Gastroesophageal sphincter (tissue), 4 donors: ENCODE data around the gene SMAD3. TPM values are rescaled to one million over a fixed set of nuclear protein-coding genes. Genes with fewer than 3 reads are reported as not detected.

Experiments
- ATAC-seq: fragments of 150-250 bp; one replicate; pipeline ENCODE4 v1.9.1; 2016; ENCODE audit warnings: mild to moderate bottlenecking, moderate library complexity
- H3K27ac ChIP-seq, 4 donors: fragments of 200-600 bp; sonication (generic) in 3 of 4; 1 replicate in 3 of 4; 2 replicates in 1 of 4; pipeline ENCODE4 v1.5.1; 2016 to 2019
- H3K27me3 ChIP-seq: fragments of 200-600 bp; sonication (generic); one replicate; pipeline ENCODE4 v1.5.1; 2019
- H3K36me3 ChIP-seq, 2 donors: fragments of 200-600 bp; sonication (generic); one replicate each; pipeline ENCODE4 v1.5.1; 2019; ENCODE audit warnings: control low read depth in 1 of 2
- H3K4me1 ChIP-seq, 3 donors: fragments of 200-600 bp; sonication (generic); 1 replicate in 2 of 3; 2 replicates in 1 of 3; pipeline ENCODE4 v1.5.1; 2016 to 2019; ENCODE audit warnings: control low read depth in 2 of 3
- H3K4me3 ChIP-seq, 2 donors: fragments of 200-600 bp; sonication (generic); one replicate each; pipeline ENCODE4 v1.5.1; 2019; ENCODE audit warnings: mild to moderate bottlenecking in 1 of 2, moderate library complexity in 1 of 2
- H3K9me3 ChIP-seq, 3 donors: fragments of 200-600 bp; sonication (generic); one replicate each; pipeline ENCODE4 v1.5.1; 2017 to 2019; ENCODE audit warnings: control low read depth in 2 of 3
- EP300 ChIP-seq: sonication (generic); formaldehyde crosslinking; IDR thresholded peaks from one replicate; pipeline ENCODE4 v1.6.1; 2017; ENCODE audit warnings: antibody characterized with exemption, mild to moderate bottlenecking
- POLR2A ChIP-seq, 2 donors: fragments of 450-650 bp; IDR thresholded peaks; one replicate each; pipeline ENCODE4 v1.6.1; 2017; ENCODE audit warnings: antibody characterized with exemption in 2 of 2, mild to moderate bottlenecking in 2 of 2, moderate library complexity in 1 of 2
- POLR2AphosphoS5 ChIP-seq: sonication (generic); formaldehyde crosslinking; IDR thresholded peaks from one replicate; pipeline ENCODE4 v1.6.1; 2017; ENCODE audit warnings: antibody characterized with exemption
- WGBS, 2 donors: methylation state at CpG; one replicate each; pipeline ENCODE4 v1.1.5; 2018; ENCODE audit warnings: low coverage in 1 of 2; 5-methylcytosine and 5-hydroxymethylcytosine counted together
- total RNA-seq, 4 donors: library from RNA; depleted of rRNA; stranded (reverse); fragments of >200 nt; gene quantifications; one replicate each; pipeline ENCODE4 v1.1.0, GENCODE V29; 2016
- TF ChIP-seq, protein P1 (sequence below), 4 experiments: fragments of 200-600 bp in 2 of 4; fragments of 450-650 bp in 2 of 4; sonication (generic) in 1 of 4; IDR thresholded peaks; one replicate each; pipeline ENCODE4 v1.5.1; 2017 to 2019; ENCODE audit warnings: antibody characterized with exemption in 4 of 4, mild to moderate bottlenecking in 2 of 4, moderate library complexity in 2 of 4

Gene SMAD3
- total RNA-seq, 4 donors from 2014 or later, result 19.8 to 30.6 (median 25.9) TPM

DNA sequence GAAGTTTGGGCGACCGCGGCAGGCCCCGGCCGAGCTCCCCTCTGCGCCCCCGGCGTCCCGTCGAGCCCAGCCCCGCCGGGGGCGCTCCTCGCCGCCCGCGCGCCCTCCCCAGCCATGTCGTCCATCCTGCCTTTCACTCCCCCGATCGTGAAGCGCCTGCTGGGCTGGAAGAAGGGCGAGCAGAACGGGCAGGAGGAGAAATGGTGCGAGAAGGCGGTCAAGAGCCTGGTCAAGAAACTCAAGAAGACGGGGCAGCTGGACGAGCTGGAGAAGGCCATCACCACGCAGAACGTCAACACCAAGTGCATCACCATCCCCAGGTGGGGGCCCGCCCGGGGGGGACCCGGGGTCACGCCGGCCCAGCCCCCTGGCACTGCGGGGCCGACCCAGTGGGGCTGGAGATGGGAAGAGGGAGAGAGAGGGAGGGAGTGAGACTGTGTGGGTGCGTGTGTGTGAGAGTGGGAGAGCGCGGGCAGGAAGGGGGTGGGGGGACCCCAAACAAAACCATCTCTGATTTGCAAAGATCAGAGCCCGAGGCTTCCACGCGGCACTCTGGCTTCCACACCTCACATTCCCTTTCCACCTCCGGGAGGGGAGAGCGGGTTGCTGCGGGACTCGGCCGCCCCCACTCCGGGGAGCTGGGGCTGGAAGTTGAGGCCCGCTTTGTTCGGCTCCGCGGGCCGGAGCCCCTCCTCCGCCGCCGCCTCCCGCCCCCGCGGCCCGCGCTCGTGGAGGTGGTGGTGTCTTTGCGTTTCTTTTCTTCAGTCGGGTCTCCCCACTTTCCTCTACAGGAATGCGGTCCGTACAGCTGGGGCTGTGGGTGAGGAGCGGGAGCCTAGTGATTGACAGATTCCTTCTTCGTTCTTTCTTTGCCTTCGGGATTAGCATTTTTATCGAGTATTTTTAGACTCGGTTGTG lies 898 bp downstream of the SMAD3 start:
- no peak for ATAC-seq
- Histone ChIP-seq H3K4me3 (peak overlapping the region; percentile 75 to 90), H3K4me1 (peaks cover 0 to 57% (median 21%) of the 10 kb centered on the region in 3 donors), H3K36me3 (peaks cover 0 to 4% of the 10 kb centered on the region in 2 donors), H3K27ac (peak overlapping the region; percentile 62 to 94 (median 85)), H3K9me3 (no peaks in the 10 kb centered on the region), H3K27me3 (no peaks in the 10 kb centered on the region)
- WGBS, 2 donors, result 0% methylated on average over 11 to 37 of the region's 72 CpGs
- no peak for TF ChIP-seq POLR2A (IDR thresholded peaks at IDR 0.05)
- TF ChIP-seq, protein P1, sequence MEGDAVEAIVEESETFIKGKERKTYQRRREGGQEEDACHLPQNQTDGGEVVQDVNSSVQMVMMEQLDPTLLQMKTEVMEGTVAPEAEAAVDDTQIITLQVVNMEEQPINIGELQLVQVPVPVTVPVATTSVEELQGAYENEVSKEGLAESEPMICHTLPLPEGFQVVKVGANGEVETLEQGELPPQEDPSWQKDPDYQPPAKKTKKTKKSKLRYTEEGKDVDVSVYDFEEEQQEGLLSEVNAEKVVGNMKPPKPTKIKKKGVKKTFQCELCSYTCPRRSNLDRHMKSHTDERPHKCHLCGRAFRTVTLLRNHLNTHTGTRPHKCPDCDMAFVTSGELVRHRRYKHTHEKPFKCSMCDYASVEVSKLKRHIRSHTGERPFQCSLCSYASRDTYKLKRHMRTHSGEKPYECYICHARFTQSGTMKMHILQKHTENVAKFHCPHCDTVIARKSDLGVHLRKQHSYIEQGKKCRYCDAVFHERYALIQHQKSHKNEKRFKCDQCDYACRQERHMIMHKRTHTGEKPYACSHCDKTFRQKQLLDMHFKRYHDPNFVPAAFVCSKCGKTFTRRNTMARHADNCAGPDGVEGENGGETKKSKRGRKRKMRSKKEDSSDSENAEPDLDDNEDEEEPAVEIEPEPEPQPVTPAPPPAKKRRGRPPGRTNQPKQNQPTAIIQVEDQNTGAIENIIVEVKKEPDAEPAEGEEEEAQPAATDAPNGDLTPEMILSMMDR (IDR thresholded peaks at IDR 0.05), result peak in 1 of 4 experiments; percentile 4

DNA sequence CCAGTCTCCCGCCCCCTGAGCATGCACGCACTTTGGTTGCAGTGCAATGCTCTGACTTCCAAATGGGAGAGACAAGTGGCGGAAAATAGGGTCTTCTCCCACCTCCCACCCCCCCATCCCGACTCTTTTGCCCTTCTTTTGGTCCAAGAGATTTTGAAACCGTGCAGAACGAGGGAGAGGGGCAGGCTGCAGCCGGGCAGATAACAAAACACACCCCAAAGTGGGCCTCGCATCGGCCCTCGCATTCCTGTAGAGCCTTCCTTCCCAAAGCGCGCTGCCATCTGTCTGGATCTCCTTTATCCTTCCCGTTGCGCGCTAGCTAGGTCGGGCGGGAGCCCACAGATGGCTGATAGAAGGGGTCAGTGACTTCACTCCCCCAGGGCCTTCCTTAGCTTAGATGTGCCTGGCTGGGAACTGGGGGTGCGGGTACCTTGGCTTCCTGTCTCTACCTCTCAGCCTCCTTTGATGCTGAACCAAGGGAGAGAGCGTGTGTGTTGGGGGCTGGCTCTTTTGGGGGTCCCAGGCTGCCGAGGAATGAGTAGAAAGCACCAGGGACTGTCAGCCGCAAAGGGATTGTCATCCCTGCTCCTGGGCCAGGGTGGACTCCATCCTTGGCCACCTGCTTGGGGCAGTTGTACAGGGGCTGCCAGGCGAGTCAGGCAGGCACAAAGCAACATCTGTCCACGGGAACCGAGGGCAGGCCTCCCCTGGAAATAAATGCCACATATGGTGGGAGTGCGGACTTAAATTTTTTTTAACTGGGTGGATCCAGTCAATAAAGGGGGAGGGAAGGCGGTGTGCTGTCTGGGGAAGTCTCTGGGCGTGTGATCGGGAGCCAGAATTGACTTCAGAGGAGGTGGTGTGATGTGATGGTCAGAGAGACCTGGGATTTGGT lies 1.8 kb downstream of the SMAD3 start:
- ATAC-seq, result no peak
- TF ChIP-seq POLR2AphosphoS5 (no peak), POLR2A (IDR thresholded peaks at IDR 0.05) (no peak), EP300 (no peak)
- TF ChIP-seq, protein P1 (IDR thresholded peaks at IDR 0.05), result no peak
- no peaks in the 10 kb centered on the region for H3K27me3 ChIP-seq
- H3K36me3 ChIP-seq, result peaks cover 0 to 4% of the 10 kb centered on the region in 2 donors
- H3K9me3 ChIP-seq, result no peaks in the 10 kb centered on the region
- H3K4me3 ChIP-seq, result peak overlapping the region; percentile 75 to 90
- peak overlapping the region in 3 of 4 donors; percentile 83 to 94 (median 87) for H3K27ac ChIP-seq
- 10 to 13% methylated on average over 14 to 17 of the region's 28 CpGs for WGBS, 2 donors
- H3K4me1 ChIP-seq, result peaks cover 0 to 66% (median 21%) of the 10 kb centered on the region in 3 donors

DNA sequence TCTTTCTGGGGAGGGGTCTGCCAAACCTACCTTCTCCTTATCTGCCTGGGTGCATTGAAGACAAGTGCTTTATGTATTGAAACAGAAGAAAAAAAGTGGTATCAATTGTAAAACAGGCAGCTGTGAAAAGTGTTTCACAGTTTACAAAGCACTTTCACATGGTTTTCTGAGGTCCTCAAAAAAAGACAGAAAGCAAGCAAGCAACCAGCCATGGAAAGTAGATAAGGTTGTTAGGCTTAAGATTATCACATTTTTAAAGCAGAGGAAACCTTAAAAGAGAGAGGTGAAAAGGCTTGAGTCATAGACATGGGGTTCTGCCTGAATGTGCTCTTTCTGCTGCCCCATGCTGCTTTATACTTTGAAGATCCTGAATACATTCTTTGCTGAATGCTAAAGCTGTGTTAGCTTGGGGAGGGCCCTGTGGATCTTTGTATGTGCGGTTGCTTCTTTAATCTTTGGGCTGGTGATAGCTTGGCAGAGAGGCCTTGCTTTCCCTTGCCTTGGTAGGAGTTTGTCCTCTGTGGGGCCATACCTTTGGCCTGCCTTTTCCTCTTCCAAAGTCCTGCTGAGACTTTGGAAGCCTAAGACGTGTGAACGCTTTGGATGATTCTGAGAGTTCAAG lies 2.6 kb downstream of the SMAD3 start:
- peaks cover 0 to 73% (median 21%) of the 10 kb centered on the region in 3 donors for H3K4me1 ChIP-seq
- H3K27ac ChIP-seq, result peak overlapping the region in 3 of 4 donors; percentile 83 to 94 (median 87)
- TF ChIP-seq POLR2AphosphoS5, result no peak
- no peak for TF ChIP-seq EP300

DNA sequence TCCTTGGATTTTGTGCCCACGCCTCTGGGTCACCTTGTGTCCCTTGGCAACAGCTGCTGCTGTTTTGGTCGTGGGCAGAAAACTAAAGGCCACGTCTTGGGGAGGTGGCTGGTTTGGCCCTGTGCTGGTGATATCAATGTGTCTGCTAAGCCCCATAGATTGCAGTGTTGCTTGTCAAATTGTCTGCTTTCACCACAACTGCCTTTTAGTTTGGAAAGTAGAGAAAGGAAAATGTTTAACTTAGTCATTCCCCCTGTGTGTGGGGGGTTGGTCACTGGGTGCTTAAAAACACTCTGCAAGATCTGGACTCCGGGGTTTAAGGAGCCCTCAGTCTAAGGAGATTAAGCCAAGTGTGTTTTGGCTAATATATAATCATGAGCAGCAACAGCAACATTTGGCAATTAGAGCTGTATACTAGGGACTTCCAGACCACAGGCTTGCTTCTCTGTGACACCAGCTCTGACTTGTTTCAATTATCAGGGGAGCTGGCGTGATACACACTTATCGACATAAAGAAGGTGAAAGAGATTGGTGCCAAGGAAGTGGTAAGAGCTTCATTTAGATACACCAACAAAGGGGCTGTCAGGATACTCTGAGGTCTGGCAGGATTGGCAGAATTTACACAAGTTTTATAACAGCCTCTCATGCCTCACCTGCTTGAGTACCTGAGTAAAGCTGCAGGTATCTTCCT lies 3.5 kb downstream of the SMAD3 start:
- ATAC-seq, result no peak
- WGBS, 2 donors, result 27 to 40% methylated on average over 3 to 5 of the region's 6 CpGs

More for the DNA sequence above, 2.6 kb downstream of the SMAD3 start:
- no peaks in the 10 kb centered on the region for H3K9me3 ChIP-seq
- ATAC-seq, result no peak
- 18 to 80% methylated on average over 1 to 3 of the region's 3 CpGs for WGBS, 2 donors
- peaks cover 0 to 4% of the 10 kb centered on the region in 2 donors for H3K36me3 ChIP-seq
- H3K4me3 ChIP-seq, result peak overlapping the region; percentile 75 to 90
- H3K27me3 ChIP-seq, result no peaks in the 10 kb centered on the region

More for the DNA sequence above, 3.5 kb downstream of the SMAD3 start:
- Histone ChIP-seq H3K27me3 (no peaks in the 10 kb centered on the region), H3K9me3 (no peaks in the 10 kb centered on the region), H3K36me3 (peaks cover 0 to 4% of the 10 kb centered on the region in 2 donors), H3K4me1 (peaks cover 0 to 81% (median 21%) of the 10 kb centered on the region in 3 donors), H3K4me3 (peak overlapping the region in 1 of 2 donors; percentile 90), H3K27ac (peak overlapping the region in 3 of 4 donors; percentile 83 to 94 (median 87))
- TF ChIP-seq POLR2AphosphoS5, result no peak
- TF ChIP-seq, protein P1 (IDR thresholded peaks at IDR 0.05), result no peak
- no peak for TF ChIP-seq POLR2A (IDR thresholded peaks at IDR 0.05)
- TF ChIP-seq EP300, result no peak
